C4-2B (cell line): Measurements from ENCODE around the gene ZDHHC22.

ENCODE experiments used
- ZFX ChIP-seq: fragments of 450-650 bp; IDR thresholded peaks from 2 replicates; pipeline ENCODE4 v1.6.1; 2017
- TF ChIP-seq, protein P1 (sequence below): fragments of 450-650 bp; conservative IDR thresholded peaks from 2 replicates; pipeline ENCODE4 v1.5.1; 2017; ENCODE audit warnings: mild to moderate bottlenecking

DNA sequence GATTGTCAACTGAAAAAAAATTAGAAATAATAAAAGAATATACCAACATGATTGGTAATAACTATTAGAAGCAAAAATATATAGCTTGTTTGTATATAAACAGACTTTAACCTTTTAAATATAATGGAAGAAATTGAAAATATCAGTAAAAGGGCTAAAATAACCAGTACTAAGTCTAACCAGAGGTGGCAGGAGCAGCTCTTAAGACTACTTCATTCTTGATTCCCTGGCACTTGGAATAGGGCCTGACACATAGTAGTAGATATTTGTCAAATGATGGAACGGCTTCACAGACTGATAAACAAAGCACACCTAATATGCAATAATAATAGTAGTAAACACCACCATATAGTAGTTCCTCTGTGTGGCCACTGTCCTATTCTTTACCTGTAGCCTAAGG is 49.4 kb upstream of the ZDHHC22 start:
- TF ChIP-seq, protein P1, sequence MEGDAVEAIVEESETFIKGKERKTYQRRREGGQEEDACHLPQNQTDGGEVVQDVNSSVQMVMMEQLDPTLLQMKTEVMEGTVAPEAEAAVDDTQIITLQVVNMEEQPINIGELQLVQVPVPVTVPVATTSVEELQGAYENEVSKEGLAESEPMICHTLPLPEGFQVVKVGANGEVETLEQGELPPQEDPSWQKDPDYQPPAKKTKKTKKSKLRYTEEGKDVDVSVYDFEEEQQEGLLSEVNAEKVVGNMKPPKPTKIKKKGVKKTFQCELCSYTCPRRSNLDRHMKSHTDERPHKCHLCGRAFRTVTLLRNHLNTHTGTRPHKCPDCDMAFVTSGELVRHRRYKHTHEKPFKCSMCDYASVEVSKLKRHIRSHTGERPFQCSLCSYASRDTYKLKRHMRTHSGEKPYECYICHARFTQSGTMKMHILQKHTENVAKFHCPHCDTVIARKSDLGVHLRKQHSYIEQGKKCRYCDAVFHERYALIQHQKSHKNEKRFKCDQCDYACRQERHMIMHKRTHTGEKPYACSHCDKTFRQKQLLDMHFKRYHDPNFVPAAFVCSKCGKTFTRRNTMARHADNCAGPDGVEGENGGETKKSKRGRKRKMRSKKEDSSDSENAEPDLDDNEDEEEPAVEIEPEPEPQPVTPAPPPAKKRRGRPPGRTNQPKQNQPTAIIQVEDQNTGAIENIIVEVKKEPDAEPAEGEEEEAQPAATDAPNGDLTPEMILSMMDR = no peak
- TF ChIP-seq ZFX = no peak
